Measurements from ENCODE around the gene HSPA4.
"Not testable (repeated sequence)": the region's sequence is repeated elsewhere in the genome, so short reads cannot be mapped to it uniquely, and the experiment has no call there.

Gene HSPA4

GRCh38 chr5:133128066-133128465 is 76.3 kb downstream of the HSPA4 start:
- no peak for DNase-seq

GRCh38 chr5:133129289-133129688 is 77.5 kb downstream of the HSPA4 start:
- DNase-seq: no peak

- no peak for DNase-seq
Observed at GRCh38 chr5:133129950-133130349, 78.1 kb downstream of the HSPA4 start.

GRCh38 chr5:133130387-133131118 is 78.7 kb downstream of the HSPA4 start:
- no peak for DNase-seq

- DNase-seq: no peak
Observed at GRCh38 chr5:133132717-133133116, 80.9 kb downstream of the HSPA4 start.

- not testable (repeated sequence) for DNase-seq
Observed at GRCh38 chr5:133133241-133133640, 81.4 kb downstream of the HSPA4 start.

GRCh38 chr5:133136890-133137289 is 85.1 kb downstream of the HSPA4 start:
- not testable (repeated sequence) for DNase-seq

GRCh38 chr5:133140311-133140710 is 88.5 kb downstream of the HSPA4 start:
- DNase-seq: no peak

GRCh38 chr5:133141746-133142145 is 89.9 kb downstream of the HSPA4 start:
- DNase-seq: no peak

GRCh38 chr5:133142782-133143181 is 91.0 kb downstream of the HSPA4 start:
- no peak for DNase-seq

GRCh38 chr5:133144245-133144981 is 92.6 kb downstream of the HSPA4 start:
- DNase-seq: no peak

GRCh38 chr5:133145436-133146170 is 93.8 kb downstream of the HSPA4 start:
- DNase-seq: no peak

- no peak for DNase-seq
Observed at GRCh38 chr5:133147411-133147810, 95.6 kb downstream of the HSPA4 start.

GRCh38 chr5:133147815-133148567 is 96.2 kb downstream of the HSPA4 start:
- no peak for DNase-seq

GRCh38 chr5:133149345-133149744 is 97.5 kb downstream of the HSPA4 start:
- no peak for DNase-seq

GRCh38 chr5:133150909-133151544 is 99.2 kb downstream of the HSPA4 start:
- DNase-seq: no peak

- DNase-seq: no peak
Observed at GRCh38 chr5:133154274-133155075, 102.7 kb downstream of the HSPA4 start.

GRCh38 chr5:133155326-133155969 is 103.6 kb downstream of the HSPA4 start:
- no peak for DNase-seq

Measured in NCI-H2227 treated with DMSO at 0.1 percent for 48 hours (cell line).